Thoracic aorta (tissue), 2 donors: ENCODE data around the gene CPXM1. TPM values are rescaled to one million over a fixed set of nuclear protein-coding genes. Genes with fewer than 3 reads are reported as not detected.

Source experiments
- ATAC-seq: fragments of 150-250 bp; one replicate; pipeline ENCODE4 v1.8.0; 2017; ENCODE audit warnings: low read depth; ENCODE audit not compliant: insufficient number of reproducible peaks, low FRiP score
- DNase-seq: peaks from one replicate; pipeline ENCODE4 v3.0.0-alpha.2; 2020; ENCODE audit warnings: low spot score
- H3K27ac ChIP-seq, 2 donors: fragments of 200-600 bp; sonication (generic); 1 replicate in 1 of 2; 2 replicates in 1 of 2; pipeline ENCODE4 v1.5.1; 2016; ENCODE audit warnings: mild to moderate bottlenecking in 2 of 2, moderate library complexity in 2 of 2
- H3K27me3 ChIP-seq: fragments of 200-600 bp; sonication (generic); replicated peaks from 2 replicates; pipeline ENCODE4 v1.6.0; 2016; ENCODE audit warnings: mild to moderate bottlenecking; ENCODE audit not compliant: insufficient read depth
- H3K36me3 ChIP-seq: fragments of 200-600 bp; sonication (generic); one replicate; pipeline ENCODE4 v1.5.1; 2016
- H3K4me1 ChIP-seq, 2 donors: fragments of 200-600 bp; sonication (generic); 1 replicate in 1 of 2; 2 replicates in 1 of 2; pipeline versions ENCODE4 v1.5.1 to v1.6.0; 2016; ENCODE audit warnings: low read depth in 2 of 2, mild to moderate bottlenecking in 1 of 2; ENCODE audit not compliant: control insufficient read depth in 1 of 2
- H3K4me3 ChIP-seq: fragments of 200-600 bp; sonication (generic); 2 replicates; pipeline ENCODE4 v1.5.1; 2016; ENCODE audit warnings: mild to moderate bottlenecking
- H3K9me3 ChIP-seq: fragments of 200-600 bp; sonication (generic); 2 replicates; pipeline ENCODE4 v1.5.1; 2016
- CTCF ChIP-seq: fragments of 200-600 bp; sonication (generic); IDR thresholded peaks from one replicate; pipeline ENCODE4 v1.5.1; 2019; ENCODE audit warnings: antibody characterized with exemption
- total RNA-seq, 2 donors: library from RNA; depleted of rRNA; stranded (reverse); fragments of >200 nt; gene quantifications; one replicate each; pipeline versions ENCODE4 v1.1.0 to v1.2.3, GENCODE V29; 2016

Gene CPXM1
- total RNA-seq, result not detected

GRCh38 chr20:2800521-2801285 is at the start of gene CPXM1:
Gene CPXM1 (minus strand): TSS chr20:2800627. CDS start chr20:2800572, 55 bp downstream.
- peaks cover 5% of the 10 kb centered on the region for H3K27me3 ChIP-seq
- no peak for TF ChIP-seq CTCF
- peak within 1 kb of the TSS; percentile 45 for H3K4me3 ChIP-seq
- H3K4me1 ChIP-seq, result peaks cover 0 to 16% of the 10 kb centered on the region in 2 donors
- no peak within 1 kb of the TSS for H3K27ac ChIP-seq
- H3K36me3 ChIP-seq, result no peaks in the 10 kb centered on the region
- no peaks in the 10 kb centered on the region for H3K9me3 ChIP-seq
- ATAC-seq, result no peak
- DNase-seq, result no peak

- no peak for ATAC-seq
- no peak for DNase-seq
- no peaks in the 10 kb centered on the region for H3K4me1 ChIP-seq
- H3K27ac ChIP-seq, result no peak overlapping the region
- no peaks in the 10 kb centered on the region for H3K27me3 ChIP-seq
- no peak overlapping the region for H3K4me3 ChIP-seq
- TF ChIP-seq CTCF, result no peak
- no peaks in the 10 kb centered on the region for H3K9me3 ChIP-seq
- H3K36me3 ChIP-seq, result no peaks in the 10 kb centered on the region
Observed at GRCh38 chr20:2849529-2849928, 49.1 kb upstream of the CPXM1 start.

- no peak for ATAC-seq
- no peak for TF ChIP-seq CTCF
Observed at GRCh38 chr20:2847802-2848201, 47.4 kb upstream of the CPXM1 start.

GRCh38 chr20:2846698-2847097 is 46.3 kb upstream of the CPXM1 start:
- no peak for TF ChIP-seq CTCF
- Histone ChIP-seq H3K4me1 (peaks cover 0 to 6% of the 10 kb centered on the region in 2 donors), H3K4me3 (no peak overlapping the region), H3K9me3 (no peaks in the 10 kb centered on the region), H3K36me3 (no peaks in the 10 kb centered on the region), H3K27me3 (no peaks in the 10 kb centered on the region), H3K27ac (no peak overlapping the region)
- ATAC-seq (no peak), DNase-seq (no peak)

More at GRCh38 chr20:2847802-2848201, 47.4 kb upstream of the CPXM1 start:
- DNase-seq, result no peak
- no peaks in the 10 kb centered on the region for H3K4me1 ChIP-seq
- no peak overlapping the region for H3K27ac ChIP-seq
- H3K36me3 ChIP-seq, result no peaks in the 10 kb centered on the region
- no peaks in the 10 kb centered on the region for H3K27me3 ChIP-seq
- H3K9me3 ChIP-seq, result no peaks in the 10 kb centered on the region
- H3K4me3 ChIP-seq, result no peak overlapping the region

GRCh38 chr20:2845607-2846006 is 45.2 kb upstream of the CPXM1 start:
- Histone ChIP-seq H3K9me3 (no peaks in the 10 kb centered on the region), H3K27ac (no peak overlapping the region), H3K4me3 (no peak overlapping the region), H3K4me1 (peaks cover 0 to 12% of the 10 kb centered on the region in 2 donors), H3K36me3 (no peaks in the 10 kb centered on the region), H3K27me3 (no peaks in the 10 kb centered on the region)
- no peak for DNase-seq
- ATAC-seq, result no peak
- TF ChIP-seq CTCF, result no peak
